ENCODE results near the gene CYP11A1. TPM values are rescaled to one million over a fixed set of nuclear protein-coding genes. Genes with fewer than 3 reads are reported as not detected.
A peak's percentile ranks its signal among the peaks of the same experiment; 100 is the strongest.

The CYP11A1 gene
- total and polyA plus RNA-seq, 9 donors, result 19.9 to 1,902 (median 32.3) TPM

- WGBS, 3 donors, result 93 to 96% (median 94%) methylated on average over 11 of the region's 11 CpGs
Observed at GRCh38 chr15:74394090-74394846, 26.8 kb upstream of the CYP11A1 start.

GRCh38 chr15:74393423-74393822, 26.0 kb upstream of the CYP11A1 start:
- Histone ChIP-seq H3K4me3 (no peak overlapping the region), H3K9me3 (no peaks in the 10 kb centered on the region), H3K4me1 (ENCODE audit: insufficient read depth) (no peaks in the 10 kb centered on the region), H3K27ac (no peak overlapping the region), H3K27me3 (no peaks in the 10 kb centered on the region), H3K36me3 (no peaks in the 10 kb centered on the region)
- no peak for DNase-seq
- WGBS, 3 donors, result 92 to 97% (median 92%) methylated on average over 13 of the region's 13 CpGs
- TF ChIP-seq CTCF (IDR thresholded peaks at IDR 0.05), result no peak
- TF ChIP-seq EP300 (IDR thresholded peaks at IDR 0.05), result no peak
- TF ChIP-seq POLR2A (IDR thresholded peaks at IDR 0.05), result no peak
- intact Hi-C loops (cut with DNase I), result no loop called here

More at GRCh38 chr15:74394090-74394846, 26.8 kb upstream of the CYP11A1 start:
- intact Hi-C loops (cut with DNase I), result no loop called here
- no peak for TF ChIP-seq POLR2A (IDR thresholded peaks at IDR 0.05)
- no peak for TF ChIP-seq CTCF (IDR thresholded peaks at IDR 0.05)
- no peak for TF ChIP-seq EP300 (IDR thresholded peaks at IDR 0.05)
- no peak overlapping the region for H3K4me3 ChIP-seq
- H3K36me3 ChIP-seq, result no peaks in the 10 kb centered on the region
- no peak for DNase-seq
- no peak overlapping the region for H3K27ac ChIP-seq
- no peaks in the 10 kb centered on the region for H3K9me3 ChIP-seq
- no peaks in the 10 kb centered on the region for H3K27me3 ChIP-seq
- H3K4me1 ChIP-seq (ENCODE audit: insufficient read depth), result no peaks in the 10 kb centered on the region

- Histone ChIP-seq H3K27ac (no peak overlapping the region), H3K4me3 (no peak overlapping the region), H3K4me1 (ENCODE audit: insufficient read depth) (no peaks in the 10 kb centered on the region), H3K9me3 (no peaks in the 10 kb centered on the region), H3K36me3 (no peaks in the 10 kb centered on the region), H3K27me3 (no peaks in the 10 kb centered on the region)
- intact Hi-C loops (cut with DNase I), result no loop called here
- TF ChIP-seq EP300 (IDR thresholded peaks at IDR 0.05) (no peak), POLR2A (IDR thresholded peaks at IDR 0.05) (no peak), CTCF (IDR thresholded peaks at IDR 0.05) (no peak)
- DNase-seq, result no peak
- WGBS, 3 donors, result 81 to 87% (median 82%) methylated on average over 7 of the region's 7 CpGs
Observed at GRCh38 chr15:74392902-74393301, 25.5 kb upstream of the CYP11A1 start.

GRCh38 chr15:74392451-74392830, 25.0 kb upstream of the CYP11A1 start:
- WGBS, 3 donors, result 14 to 22% (median 15%) methylated on average over 8 of the region's 8 CpGs
- DNase-seq, result peak in 2 of 5 donors; percentile 53 to 57
- Histone ChIP-seq H3K4me3 (no peak overlapping the region), H3K4me1 (ENCODE audit: insufficient read depth) (no peaks in the 10 kb centered on the region), H3K27ac (no peak overlapping the region), H3K36me3 (no peaks in the 10 kb centered on the region), H3K27me3 (no peaks in the 10 kb centered on the region), H3K9me3 (no peaks in the 10 kb centered on the region)
- intact Hi-C loops (cut with DNase I), result no loop called here
- TF ChIP-seq EP300 (IDR thresholded peaks at IDR 0.05) (no peak), POLR2A (IDR thresholded peaks at IDR 0.05) (no peak), CTCF (IDR thresholded peaks at IDR 0.05) (no peak)
